ENCODE data around the gene TELO2. TPM values are rescaled to one million over a fixed set of nuclear protein-coding genes. Genes with fewer than 3 reads are reported as not detected.

The TELO2 gene
- total RNA-seq, 2 experiments from 2014 or later: 48.1 to 60.0 TPM

- intact Hi-C loops (cut with DNase I, micrococcal nuclease): no loop called here
- Mint-ChIP-seq H3K36me3 (ENCODE audit: low read depth) (peaks cover 4% of the 10 kb centered on the region), H3K27ac (no peak overlapping the region), H3K27me3 (no peaks in the 10 kb centered on the region), H3K9me3 (ENCODE audit: low read depth) (no peaks in the 10 kb centered on the region), H3K4me1 (no peaks in the 10 kb centered on the region), H3K4me3 (no peak overlapping the region)
- DNase-seq (no peak), ATAC-seq (no peak)
- CTCF ChIA-PET: interaction anchor here (0.6 kb wide), 1 partner anchor 280 kb away, joined by 3 read pairs; no protein-coding TSS in a partner anchor
- POLR2A ChIA-PET: no interaction called here
These were observed 42.3 kb upstream of the TELO2 start for GRCh38 chr16:1450841-1451240.

GRCh38 chr16:1451702-1452392, 41.3 kb upstream of the TELO2 start:
- H3K4me1 Mint-ChIP-seq: no peaks in the 10 kb centered on the region
- ChIA-PET POLR2A (no interaction called here), CTCF (no interaction called here)
- H3K27me3 Mint-ChIP-seq: no peaks in the 10 kb centered on the region
- no peaks in the 10 kb centered on the region for H3K9me3 Mint-ChIP-seq (ENCODE audit: low read depth)
- DNase-seq (no peak), ATAC-seq (no peak)
- peaks cover 4% of the 10 kb centered on the region for H3K36me3 Mint-ChIP-seq (ENCODE audit: low read depth)
- H3K27ac Mint-ChIP-seq: no peak overlapping the region
- H3K4me3 Mint-ChIP-seq: no peak overlapping the region
- intact Hi-C loops (cut with DNase I, micrococcal nuclease): no loop called here

DNA sequence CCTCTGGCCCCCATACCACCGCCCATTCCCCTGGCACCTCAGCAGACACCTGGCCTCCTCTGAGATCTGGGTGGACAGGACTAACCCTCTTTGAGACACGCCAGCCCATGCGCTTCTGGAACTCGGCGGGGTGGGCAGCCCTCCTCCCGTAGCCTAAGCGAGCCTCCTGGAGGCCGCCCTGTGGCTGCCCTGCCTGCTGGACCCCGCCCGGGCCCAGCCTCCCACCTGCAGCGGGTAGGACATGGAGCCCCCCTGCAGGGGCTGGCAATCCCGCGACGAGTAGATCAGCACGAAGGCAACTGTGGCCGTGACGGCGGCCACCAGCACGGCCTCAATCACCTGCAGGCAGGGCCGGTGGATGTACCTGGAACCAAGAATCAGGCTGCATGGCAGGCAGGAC, 40.6 kb upstream of the TELO2 start:
- no peaks in the 10 kb centered on the region for H3K4me1 Mint-ChIP-seq
- POLR2A ChIA-PET: no interaction called here
- no peak for ATAC-seq

GRCh38 chr16:1453316-1453715, 39.8 kb upstream of the TELO2 start:
- DNase-seq (no peak), ATAC-seq (no peak)
- H3K36me3 Mint-ChIP-seq (ENCODE audit: low read depth): peaks cover 4% of the 10 kb centered on the region
- H3K4me1 Mint-ChIP-seq: no peaks in the 10 kb centered on the region
- POLR2A ChIA-PET: no interaction called here
- intact Hi-C loops (cut with DNase I, micrococcal nuclease): no loop called here
- no peaks in the 10 kb centered on the region for H3K9me3 Mint-ChIP-seq (ENCODE audit: low read depth)
- H3K4me3 Mint-ChIP-seq: no peak overlapping the region
- CTCF ChIA-PET: interaction anchor here (0.8 kb wide), 1 partner anchor 26 kb away, joined by 3 read pairs; no protein-coding TSS in a partner anchor
- H3K27me3 Mint-ChIP-seq: no peaks in the 10 kb centered on the region
- H3K27ac Mint-ChIP-seq: no peak overlapping the region

More for the DNA sequence above, 40.6 kb upstream of the TELO2 start:
- H3K27ac Mint-ChIP-seq: no peak overlapping the region
- CTCF ChIA-PET: interaction anchor here (0.8 kb wide), 1 partner anchor 25 kb away, joined by 3 read pairs; no protein-coding TSS in a partner anchor
- no peak for DNase-seq
- no peak overlapping the region for H3K4me3 Mint-ChIP-seq
- H3K27me3 Mint-ChIP-seq: no peaks in the 10 kb centered on the region
- peaks cover 4% of the 10 kb centered on the region for H3K36me3 Mint-ChIP-seq (ENCODE audit: low read depth)
- no peaks in the 10 kb centered on the region for H3K9me3 Mint-ChIP-seq (ENCODE audit: low read depth)
- intact Hi-C loops (cut with DNase I, micrococcal nuclease): no loop called here

GRCh38 chr16:1454561-1454960, 38.6 kb upstream of the TELO2 start:
- H3K4me3 Mint-ChIP-seq: no peak overlapping the region
- CTCF ChIA-PET: no interaction called here
- peaks cover 5% of the 10 kb centered on the region for H3K36me3 Mint-ChIP-seq (ENCODE audit: low read depth)
- H3K9me3 Mint-ChIP-seq (ENCODE audit: low read depth): no peaks in the 10 kb centered on the region
- no peaks in the 10 kb centered on the region for H3K27me3 Mint-ChIP-seq
- no peak overlapping the region for H3K27ac Mint-ChIP-seq
- no peak for DNase-seq
- intact Hi-C loops (cut with DNase I, micrococcal nuclease): no loop called here
- ATAC-seq: no peak
- peaks cover 7% of the 10 kb centered on the region for H3K4me1 Mint-ChIP-seq
- POLR2A ChIA-PET: no interaction called here

DNA sequence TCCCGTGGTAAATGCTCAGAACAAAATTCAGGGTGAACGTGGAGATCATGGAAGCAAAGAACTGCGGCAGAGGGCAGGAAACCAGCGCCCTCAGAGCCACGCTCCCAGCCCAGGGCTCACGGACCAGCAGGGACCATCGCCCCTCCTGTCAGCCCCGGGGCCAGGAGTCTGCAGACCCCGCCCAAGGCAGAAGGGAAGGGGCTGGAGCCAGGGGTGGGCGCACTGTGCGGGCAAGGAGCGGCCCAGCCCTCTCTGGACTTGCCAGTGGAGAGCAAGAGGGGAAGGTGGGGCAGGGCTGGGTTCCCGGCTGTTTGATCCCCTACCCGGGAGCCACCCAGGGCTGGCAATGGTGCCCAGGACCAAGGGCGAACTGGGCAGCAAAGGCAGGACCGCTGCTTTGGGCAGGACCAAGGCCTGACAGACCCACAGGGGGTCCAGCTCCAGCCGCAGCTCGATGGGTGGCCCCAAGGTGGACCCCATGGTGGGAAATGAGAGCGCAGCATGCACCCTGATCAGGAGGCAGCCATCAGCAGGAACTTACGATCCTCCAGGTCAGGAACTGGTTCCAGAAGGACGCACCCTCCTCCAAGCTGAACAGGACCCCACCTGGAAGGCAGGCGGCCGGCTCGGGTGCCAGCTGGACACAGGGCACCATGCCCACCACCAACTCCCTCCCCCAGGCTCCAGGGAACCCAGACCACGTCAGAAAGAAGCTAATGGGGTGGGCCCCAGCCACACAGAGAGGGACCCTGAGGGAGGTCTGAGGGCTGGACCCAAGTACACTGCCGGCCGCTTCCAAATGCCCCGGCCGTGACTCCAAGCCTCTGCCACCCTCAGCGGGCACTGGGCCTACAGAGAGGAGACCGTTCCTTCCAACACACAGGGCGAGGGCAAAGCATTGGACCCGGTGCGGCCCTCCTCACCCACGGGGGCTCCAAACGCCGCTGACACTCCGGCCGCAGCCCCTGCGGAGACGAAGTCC, 37.7 kb upstream of the TELO2 start:
- H3K4me3 Mint-ChIP-seq: no peak overlapping the region
- ATAC-seq (no peak), DNase-seq (no peak)
- no peak overlapping the region for H3K27ac Mint-ChIP-seq
- H3K9me3 Mint-ChIP-seq (ENCODE audit: low read depth): no peaks in the 10 kb centered on the region
- CTCF ChIA-PET: no interaction called here
- peaks cover 7% of the 10 kb centered on the region for H3K4me1 Mint-ChIP-seq
- no peaks in the 10 kb centered on the region for H3K27me3 Mint-ChIP-seq
- intact Hi-C loops (cut with DNase I, micrococcal nuclease): no loop called here
- peaks cover 5% of the 10 kb centered on the region for H3K36me3 Mint-ChIP-seq (ENCODE audit: low read depth)
- POLR2A ChIA-PET: no interaction called here

DNA sequence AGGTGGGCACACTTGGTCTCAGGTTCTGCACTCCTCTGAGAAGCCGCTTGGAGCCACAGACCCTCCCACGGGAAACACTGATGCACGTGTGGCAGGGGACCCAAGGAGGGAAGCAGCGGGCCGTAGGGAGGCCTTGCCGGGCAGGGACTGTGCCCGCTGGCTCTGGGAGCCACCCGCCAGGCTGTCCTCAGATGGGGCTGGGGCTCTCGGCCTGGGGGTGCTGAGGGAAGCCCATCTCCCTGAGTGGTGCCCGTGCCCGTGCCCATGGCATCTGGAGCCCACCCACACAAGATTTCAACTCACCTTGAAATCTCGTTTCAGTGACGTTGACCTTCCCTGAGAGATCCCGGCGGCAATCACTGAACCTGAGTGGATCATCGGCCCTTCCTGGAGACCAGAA, 36.2 kb upstream of the TELO2 start:
- ChIA-PET CTCF (no interaction called here), POLR2A (no interaction called here)
- H3K27me3 Mint-ChIP-seq: no peaks in the 10 kb centered on the region
- no peak for DNase-seq
- H3K27ac Mint-ChIP-seq: no peak overlapping the region
- H3K36me3 Mint-ChIP-seq (ENCODE audit: low read depth): peaks cover 5% of the 10 kb centered on the region
- intact Hi-C loops (cut with DNase I, micrococcal nuclease): no loop called here
- H3K4me1 Mint-ChIP-seq: peaks cover 7% of the 10 kb centered on the region
- no peaks in the 10 kb centered on the region for H3K9me3 Mint-ChIP-seq (ENCODE audit: low read depth)
- H3K4me3 Mint-ChIP-seq: no peak overlapping the region
- no peak for ATAC-seq

DNA sequence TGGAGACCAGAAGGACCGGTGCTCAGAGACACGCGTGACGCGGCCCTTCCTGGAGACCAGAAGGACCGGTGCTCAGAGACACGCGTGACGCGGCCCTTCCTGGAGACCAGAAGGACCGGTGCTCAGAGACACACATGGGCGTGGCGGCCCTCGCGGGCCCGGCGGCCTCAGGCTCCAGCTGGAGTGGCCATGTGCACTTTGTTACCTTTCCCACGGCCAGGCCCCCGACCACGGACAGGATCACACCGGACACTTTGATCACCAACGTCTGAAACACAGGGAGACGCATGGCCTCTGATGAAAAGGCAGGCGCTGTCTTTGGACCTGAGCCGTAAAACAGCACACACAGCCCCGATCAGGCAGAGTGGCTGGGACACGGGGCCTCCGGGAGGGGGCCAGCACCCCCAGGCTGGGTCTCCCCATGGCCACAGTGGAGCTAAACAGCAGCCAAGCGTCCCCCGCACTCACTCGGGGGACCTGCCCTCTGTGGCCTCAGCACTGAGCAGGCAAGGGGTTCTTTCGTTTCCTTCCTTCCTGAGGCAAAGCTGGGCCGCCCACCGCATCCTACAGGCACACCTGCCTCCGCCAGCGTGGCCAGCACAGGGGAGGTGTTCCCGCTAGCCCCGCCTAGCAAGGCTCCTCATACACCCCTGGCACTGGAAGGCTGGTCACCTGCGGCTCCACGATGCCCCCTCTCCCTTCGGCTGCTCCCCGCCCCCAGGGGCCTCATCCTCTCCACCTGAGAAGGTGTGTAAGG, 35.5 kb upstream of the TELO2 start:
- Mint-ChIP-seq H3K27me3 (no peaks in the 10 kb centered on the region), H3K27ac (no peak overlapping the region), H3K4me1 (peaks cover 7% of the 10 kb centered on the region), H3K36me3 (ENCODE audit: low read depth) (peaks cover 8% of the 10 kb centered on the region), H3K9me3 (ENCODE audit: low read depth) (no peaks in the 10 kb centered on the region), H3K4me3 (no peak overlapping the region)
- ChIA-PET CTCF (no interaction called here), POLR2A (no interaction called here)
- ATAC-seq (no peak), DNase-seq (no peak)
- intact Hi-C loops (cut with DNase I, micrococcal nuclease): no loop called here

- intact Hi-C loops (cut with DNase I, micrococcal nuclease): no loop called here
- Mint-ChIP-seq H3K36me3 (ENCODE audit: low read depth) (peaks cover 10% of the 10 kb centered on the region), H3K4me1 (peaks cover 7% of the 10 kb centered on the region), H3K27me3 (no peaks in the 10 kb centered on the region), H3K4me3 (no peak overlapping the region), H3K27ac (no peak overlapping the region), H3K9me3 (ENCODE audit: low read depth) (no peaks in the 10 kb centered on the region)
- DNase-seq (peak; percentile 65), ATAC-seq (peak; percentile 65)
- ChIA-PET CTCF (no interaction called here), POLR2A (interaction anchor here (0.6 kb wide), 1 partner anchor 51 kb away, joined by 3 read pairs; no protein-coding TSS in a partner anchor)
These were observed 34.7 kb upstream of the TELO2 start for GRCh38 chr16:1458336-1458976.

DNA sequence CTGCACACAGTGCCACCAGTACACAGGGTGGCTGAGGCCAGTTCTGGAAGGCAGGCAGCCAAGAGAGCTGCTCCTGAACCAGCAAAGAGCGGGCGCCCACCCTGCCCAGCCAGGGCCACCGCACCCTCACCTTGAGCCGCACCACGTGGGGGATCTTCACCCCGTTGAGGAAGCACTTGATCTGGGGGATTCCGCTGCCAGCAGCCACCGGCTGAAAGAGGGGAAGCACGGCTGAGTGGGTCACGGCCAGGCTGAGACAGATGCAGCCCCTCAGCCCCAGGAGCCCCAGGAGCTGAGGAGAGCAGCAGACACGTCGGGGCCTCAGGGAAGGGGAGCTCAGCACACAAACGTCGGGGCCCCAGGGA, 34.2 kb upstream of the TELO2 start:
- ChIA-PET POLR2A (interaction anchor here (0.6 to 0.7 kb wide), 2 partner anchors 51 to 363 kb away, joined by 3 to 4 read pairs; no protein-coding TSS in a partner anchor), CTCF (no interaction called here)
- Mint-ChIP-seq H3K27ac (no peak overlapping the region), H3K36me3 (ENCODE audit: low read depth) (peaks cover 10% of the 10 kb centered on the region), H3K4me1 (peaks cover 7% of the 10 kb centered on the region), H3K9me3 (ENCODE audit: low read depth) (no peaks in the 10 kb centered on the region), H3K4me3 (no peak overlapping the region), H3K27me3 (no peaks in the 10 kb centered on the region)
- intact Hi-C loops (cut with DNase I, micrococcal nuclease): no loop called here
- ATAC-seq (no peak), DNase-seq (no peak)

- H3K4me3 Mint-ChIP-seq: no peak overlapping the region
- ChIA-PET CTCF (no interaction called here), POLR2A (no interaction called here)
- no peak overlapping the region for H3K27ac Mint-ChIP-seq
- ATAC-seq (no peak), DNase-seq (no peak)
- H3K9me3 Mint-ChIP-seq (ENCODE audit: low read depth): no peaks in the 10 kb centered on the region
- H3K36me3 Mint-ChIP-seq (ENCODE audit: low read depth): peaks cover 8% of the 10 kb centered on the region
- peaks cover 7% of the 10 kb centered on the region for H3K4me1 Mint-ChIP-seq
- intact Hi-C loops (cut with DNase I, micrococcal nuclease): no loop called here
- no peaks in the 10 kb centered on the region for H3K27me3 Mint-ChIP-seq
These were observed 33.2 kb upstream of the TELO2 start for GRCh38 chr16:1459967-1460366.

Data from activated CD4-positive, alpha-beta T cell treated with anti-CD3 and anti-CD28 coated beads for 36 hours (primary cell).